GM12872 (cell line): ENCODE measurements around the gene SLC6A15.

Experiments used
- TF ChIP-seq, protein P1 (sequence below): IDR thresholded peaks from 3 replicates; pipeline ENCODE4 v1.5.1; 2011; ENCODE audit warnings: low read depth, mild to moderate bottlenecking, low read length, moderate library complexity; ENCODE audit not compliant: insufficient read depth

The SLC6A15 gene

GRCh38 chr12:84816916-84817695, 95.5 kb downstream of the SLC6A15 start:
- TF ChIP-seq, protein P1, sequence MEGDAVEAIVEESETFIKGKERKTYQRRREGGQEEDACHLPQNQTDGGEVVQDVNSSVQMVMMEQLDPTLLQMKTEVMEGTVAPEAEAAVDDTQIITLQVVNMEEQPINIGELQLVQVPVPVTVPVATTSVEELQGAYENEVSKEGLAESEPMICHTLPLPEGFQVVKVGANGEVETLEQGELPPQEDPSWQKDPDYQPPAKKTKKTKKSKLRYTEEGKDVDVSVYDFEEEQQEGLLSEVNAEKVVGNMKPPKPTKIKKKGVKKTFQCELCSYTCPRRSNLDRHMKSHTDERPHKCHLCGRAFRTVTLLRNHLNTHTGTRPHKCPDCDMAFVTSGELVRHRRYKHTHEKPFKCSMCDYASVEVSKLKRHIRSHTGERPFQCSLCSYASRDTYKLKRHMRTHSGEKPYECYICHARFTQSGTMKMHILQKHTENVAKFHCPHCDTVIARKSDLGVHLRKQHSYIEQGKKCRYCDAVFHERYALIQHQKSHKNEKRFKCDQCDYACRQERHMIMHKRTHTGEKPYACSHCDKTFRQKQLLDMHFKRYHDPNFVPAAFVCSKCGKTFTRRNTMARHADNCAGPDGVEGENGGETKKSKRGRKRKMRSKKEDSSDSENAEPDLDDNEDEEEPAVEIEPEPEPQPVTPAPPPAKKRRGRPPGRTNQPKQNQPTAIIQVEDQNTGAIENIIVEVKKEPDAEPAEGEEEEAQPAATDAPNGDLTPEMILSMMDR = no peak

DNA sequence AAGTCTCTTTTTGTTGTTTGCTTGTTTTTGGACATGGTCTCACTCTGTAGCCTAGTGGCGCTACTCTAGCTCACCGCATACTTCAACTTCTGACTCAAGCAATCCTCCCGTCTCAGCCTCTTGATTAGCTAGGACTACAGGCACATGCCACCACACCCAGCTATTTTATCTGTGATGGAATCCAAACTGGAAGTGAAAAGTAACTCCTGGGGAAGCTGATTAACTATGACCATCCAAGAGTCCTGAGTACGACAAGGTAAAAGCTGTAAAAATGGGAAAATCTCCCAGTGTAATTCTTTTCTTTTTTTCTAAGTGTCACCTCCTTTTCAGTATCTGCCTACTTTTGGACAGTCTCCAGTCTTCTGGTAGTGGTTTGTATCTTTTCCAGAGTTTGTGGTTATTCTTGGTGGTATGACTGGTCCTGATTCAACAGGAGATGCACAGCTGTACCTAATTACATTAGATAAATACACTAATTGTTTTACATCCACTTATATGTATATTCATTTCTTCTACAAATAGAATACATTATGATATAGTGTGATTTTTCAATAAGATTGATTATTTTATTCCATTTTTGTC, 97.8 kb downstream of the SLC6A15 start:
- TF ChIP-seq, protein P1 = no peak

DNA sequence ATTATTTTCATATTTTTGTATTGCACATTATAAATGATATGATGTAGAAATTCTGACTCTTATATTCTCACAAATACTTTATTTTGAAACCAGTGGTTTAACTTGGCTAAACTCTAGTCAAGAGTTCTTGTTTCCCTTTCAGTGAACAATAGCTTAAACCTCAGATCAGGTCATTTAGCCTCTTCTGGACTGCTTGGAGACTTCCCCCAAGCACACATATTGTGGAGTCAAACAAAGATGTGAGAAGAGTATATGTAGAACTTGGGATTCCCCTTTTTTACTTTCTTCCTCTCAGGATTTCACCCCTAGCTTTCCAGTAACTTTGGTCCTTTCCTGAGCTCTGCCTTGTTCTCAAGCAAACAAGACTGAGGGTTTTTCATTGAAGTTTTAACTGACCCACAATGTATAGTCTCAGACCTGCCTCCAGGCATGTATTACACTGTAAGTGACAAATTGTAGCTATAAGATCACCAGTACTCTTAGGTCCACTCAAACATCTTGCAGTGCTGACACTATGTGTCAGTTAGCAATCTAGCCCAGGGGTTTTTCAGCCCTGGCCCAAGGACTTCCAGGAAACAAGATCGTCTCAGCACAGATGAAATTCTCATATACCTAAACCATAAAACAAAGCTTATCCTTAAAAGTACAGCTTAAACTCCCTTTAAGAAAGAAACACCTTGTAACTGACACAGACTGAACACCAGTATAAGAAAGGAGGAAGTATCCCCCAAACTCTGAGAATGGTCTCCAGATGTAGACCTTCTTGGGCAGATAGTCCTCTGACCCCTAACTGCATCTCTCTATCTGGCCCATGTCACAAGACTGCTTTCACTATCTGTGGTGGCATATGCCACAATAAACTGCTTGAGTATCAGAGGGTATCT, 98.6 kb downstream of the SLC6A15 start:
- TF ChIP-seq, protein P1 = no peak

DNA sequence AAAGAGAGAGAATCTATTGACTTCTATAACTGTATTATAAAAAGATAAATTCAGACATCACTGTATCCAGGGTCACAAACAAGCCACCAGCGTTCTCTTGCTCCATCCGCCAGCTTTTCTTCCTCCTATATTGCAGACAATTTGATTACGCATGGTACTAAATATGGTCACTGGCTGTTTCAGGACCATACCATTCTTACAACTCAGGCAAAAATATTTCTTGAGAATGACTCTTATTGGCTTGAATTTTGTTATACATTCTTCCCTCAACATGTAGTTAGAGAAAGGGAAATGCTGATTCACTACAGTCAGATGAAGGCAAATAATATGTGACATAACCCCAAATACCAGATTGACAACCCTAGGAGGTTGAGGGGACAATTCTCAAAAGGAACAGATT, 101.3 kb downstream of the SLC6A15 start:
- TF ChIP-seq, protein P1 = no peak

GRCh38 chr12:84810611-84811010, 102.0 kb downstream of the SLC6A15 start:
- TF ChIP-seq, protein P1 = no peak
